A549 (cell line): ENCODE measurements around the gene RAMACL. TPM values are rescaled to one million over a fixed set of nuclear protein-coding genes. Genes with fewer than 3 reads are reported as not detected.

Experiments
- ATAC-seq, 2 experiments: fragments of 200-7000 bp in 1 of 2; fragments of >200 bp in 1 of 2; cut with Nextera tagmentation in 1 of 2; cut with Tn5 transposase in 1 of 2; 3 replicates each; pipeline versions ENCODE4 v1.8.0 to v1.9.1; 2018 to 2020; ENCODE audit warnings: mild to moderate bottlenecking in 1 of 2, moderate library complexity in 1 of 2
- CTCF ChIA-PET: fragments of 300-600 bp; sonication (Branson Sonifier 250); formaldehyde crosslinking; extraction: SDS; loops from one replicate; lab custom pipeline; 2021; ENCODE audit warnings: antibody characterized with exemption, inconsistent platforms; lab: Yijun Ruan, JAX
- POLR2A ChIA-PET: fragments of 350-600 bp; formaldehyde crosslinking; extraction: SDS; loops from one replicate; lab custom pipeline; 2021; ENCODE audit warnings: antibody characterized with exemption, inconsistent platforms; lab: Yijun Ruan, JAX
- DNase-seq, 2 experiments: peaks; one replicate each; pipeline versions ENCODE4 v3.0.0 to v3.0.0-alpha.2; 2011 to 2016; ENCODE audit warnings: low read depth in 1 of 2, low spot score in 1 of 2
- FAIRE-seq: peaks from 2 replicates; lab custom pipeline; 2011; peaks lifted over from hg19 to GRCh38; lab: Jason Lieb, UNC
- H3K27ac ChIP-seq, 2 experiments: fragments of >200 bp; sonication (Bioruptor Twin); formaldehyde crosslinking; 3 replicates each; pipeline ENCODE4 v1.5.1; 2016 to 2017
- H3K4me1 ChIP-seq: fragments of >200 bp; sonication (Bioruptor Twin); formaldehyde crosslinking; 3 replicates; pipeline ENCODE4 v1.6.1; 2016
- H3K4me2 ChIP-seq: fragments of >200 bp; sonication (Bioruptor Twin); formaldehyde crosslinking; 3 replicates; pipeline ENCODE4 v1.6.1; 2016
- H3K4me3 ChIP-seq: fragments of >200 bp; sonication (Bioruptor Twin); formaldehyde crosslinking; 3 replicates; pipeline ENCODE4 v1.5.1; 2016
- H3K9me3 ChIP-seq: fragments of >200 bp; sonication (Bioruptor Twin); formaldehyde crosslinking; 3 replicates; pipeline ENCODE4 v1.6.1; 2016
- BCL3 ChIP-seq: fragments of >200 bp; sonication (Bioruptor Twin); formaldehyde crosslinking; IDR thresholded peaks from 3 replicates; pipeline ENCODE4 v1.6.1; 2016
- CBX2 ChIP-seq: fragments of 200-600 bp; sonication (generic); IDR thresholded peaks from 2 replicates; pipeline ENCODE4 v1.6.1; 2016; ENCODE audit warnings: low read depth, mild to moderate bottlenecking, borderline replicate concordance
- CHD4 ChIP-seq: fragments of 200-600 bp; sonication (generic); IDR thresholded peaks from 2 replicates; pipeline ENCODE4 v1.6.1; 2016; ENCODE audit warnings: antibody characterized with exemption, mild to moderate bottlenecking, borderline replicate concordance
- EP300 ChIP-seq, 2 experiments: fragments of >200 bp; sonication (Bioruptor Twin); formaldehyde crosslinking; IDR thresholded peaks; 2 replicates in 1 of 2; 3 replicates in 1 of 2; pipeline ENCODE4 v1.6.1; 2016 to 2017
- FOXS1 ChIP-seq: fragments of 250-450 bp; sonication (Bioruptor Pico); IDR thresholded peaks from 2 replicates; pipeline ENCODE4 v1.5.0; 2020; ENCODE audit warnings: mild to moderate bottlenecking, moderate library complexity
- HDAC2 ChIP-seq: fragments of 200-600 bp; sonication (generic); IDR thresholded peaks from 2 replicates; pipeline ENCODE4 v1.6.1; 2016
- HES2 ChIP-seq: fragments of >200 bp; sonication (Bioruptor Twin); formaldehyde crosslinking; IDR thresholded peaks from 2 replicates; pipeline ENCODE4 v1.6.1; 2016
- HEYL ChIP-seq: fragments of 250-450 bp; sonication (Bioruptor Pico); IDR thresholded peaks from 2 replicates; pipeline ENCODE4 v1.8.0; 2021; ENCODE audit warnings: mild to moderate bottlenecking, moderate library complexity
- HOXA7 ChIP-seq: fragments of 250-450 bp; sonication (Bioruptor Pico); IDR thresholded peaks from 2 replicates; pipeline ENCODE4 v1.5.0; 2020; ENCODE audit warnings: mild to moderate bottlenecking, moderate library complexity
- KDM1A ChIP-seq: fragments of 200-600 bp; sonication (generic); IDR thresholded peaks from 2 replicates; pipeline ENCODE4 v1.6.1; 2016; ENCODE audit warnings: low read depth, mild to moderate bottlenecking
- KDM5A ChIP-seq: fragments of 200-600 bp; sonication (generic); IDR thresholded peaks from 2 replicates; pipeline ENCODE4 v1.6.1; 2016; ENCODE audit warnings: antibody characterized with exemption, mild to moderate bottlenecking
- NFE2L2 ChIP-seq: fragments of 150-350 bp; conservative IDR thresholded peaks from 2 replicates; pipeline ENCODE4 v1.6.1; 2014; ENCODE audit warnings: low read length
- PBX3 ChIP-seq: IDR thresholded peaks from 2 replicates; pipeline ENCODE4 v1.6.1; 2012
- PHF8 ChIP-seq: fragments of 200-600 bp; sonication (generic); IDR thresholded peaks from 2 replicates; pipeline ENCODE4 v1.6.1; 2016; ENCODE audit warnings: low read depth, mild to moderate bottlenecking, antibody characterized with exemption, moderate library complexity, borderline replicate concordance
- RARB ChIP-seq: fragments of 250-450 bp; sonication (Bioruptor Pico); IDR thresholded peaks from 2 replicates; pipeline ENCODE4 v1.8.0; 2021; ENCODE audit warnings: mild to moderate bottlenecking, moderate library complexity
- REST ChIP-seq: fragments of 200-600 bp; sonication (generic); IDR thresholded peaks from 2 replicates; pipeline ENCODE4 v1.6.1; 2016; ENCODE audit warnings: antibody characterized with exemption, mild to moderate bottlenecking, moderate library complexity
- RFX5 ChIP-seq: fragments of 450-650 bp; IDR thresholded peaks from 2 replicates; pipeline ENCODE4 v1.7.1; 2014; ENCODE audit warnings: antibody characterized with exemption, mild to moderate bottlenecking, moderate library complexity
- WGBS: methylation state at CpG from one replicate; pipeline ENCODE4 v1.1.6; 2017; ENCODE audit errors: missing lambda C conversion rate; 5-methylcytosine and 5-hydroxymethylcytosine counted together
- polyA plus RNA-seq, 4 experiments: library from polyadenylated mRNA; depleted of rRNA in 3 of 4; stranded (reverse); fragments of >200 nt; fragmentation: RNase III in 1 of 4; extraction: RNeasy Plus Mini Kit Qiagen cat#74134 plus additional on column Dnase treatment in 1 of 4; gene quantifications; 2 replicates in 3 of 4; 3 replicates in 1 of 4; pipeline ENCODE4 v1.2.3, GENCODE V29; 2011 to 2017
- TF ChIP-seq, protein P1 (sequence below): IDR thresholded peaks from 2 replicates; pipeline ENCODE4 v1.6.1; 2012
- TF ChIP-seq, protein P2 (sequence below): fragments of 250-450 bp; sonication (Bioruptor Pico); IDR thresholded peaks from 2 replicates; pipeline ENCODE4 v1.5.0; 2021; ENCODE audit warnings: mild to moderate bottlenecking, moderate library complexity, borderline replicate concordance
- TF ChIP-seq, protein P3 (sequence below): fragments of >200 bp; sonication (Bioruptor Twin); formaldehyde crosslinking; IDR thresholded peaks from 3 replicates; pipeline ENCODE4 v1.5.1; 2016

RAMACL gene
- polyA plus RNA-seq, 2 of the 4 experiments (the other 2 are of a cell fraction), result 0.08 to 0.67 TPM

DNA sequence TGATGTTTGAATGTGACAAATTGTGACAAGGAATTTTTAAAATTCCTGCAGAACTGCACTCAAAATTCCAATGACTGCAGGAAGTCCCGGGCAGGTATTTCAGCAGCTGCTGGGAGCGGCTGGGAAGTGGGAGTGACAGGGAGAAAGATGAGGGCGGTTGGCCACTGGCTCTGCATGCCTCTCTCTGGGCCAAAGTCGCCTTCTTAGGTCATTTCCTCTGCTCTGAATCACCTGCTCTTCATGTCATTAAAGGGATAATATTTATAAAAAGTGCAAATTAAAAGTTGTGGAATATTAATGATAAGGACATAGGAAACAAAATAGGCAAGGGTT is 43.9 kb downstream of the RAMACL start:
- H3K4me2 ChIP-seq, result no peak overlapping the region
- 27% methylated on average over 4 of the region's 4 CpGs for WGBS
- TF ChIP-seq HEYL (CRISPR knock-in tag) (no peak), PHF8 (no peak), CHD4 (no peak), PBX3 (no peak), KDM5A (no peak), EP300 (IDR thresholded peaks at IDR 0.05) (no peak), RARB (CRISPR knock-in tag) (no peak), HES2 (no peak), HDAC2 (no peak), KDM1A (no peak), BCL3 (no peak), REST (no peak), HOXA7 (CRISPR knock-in tag) (no peak), NFE2L2 (no peak), FOXS1 (CRISPR knock-in tag) (no peak), RFX5 (no peak), CBX2 (no peak)
- TF ChIP-seq, protein P1, sequence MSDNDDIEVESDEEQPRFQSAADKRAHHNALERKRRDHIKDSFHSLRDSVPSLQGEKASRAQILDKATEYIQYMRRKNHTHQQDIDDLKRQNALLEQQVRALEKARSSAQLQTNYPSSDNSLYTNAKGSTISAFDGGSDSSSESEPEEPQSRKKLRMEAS, result no peak
- TF ChIP-seq, protein P2, sequence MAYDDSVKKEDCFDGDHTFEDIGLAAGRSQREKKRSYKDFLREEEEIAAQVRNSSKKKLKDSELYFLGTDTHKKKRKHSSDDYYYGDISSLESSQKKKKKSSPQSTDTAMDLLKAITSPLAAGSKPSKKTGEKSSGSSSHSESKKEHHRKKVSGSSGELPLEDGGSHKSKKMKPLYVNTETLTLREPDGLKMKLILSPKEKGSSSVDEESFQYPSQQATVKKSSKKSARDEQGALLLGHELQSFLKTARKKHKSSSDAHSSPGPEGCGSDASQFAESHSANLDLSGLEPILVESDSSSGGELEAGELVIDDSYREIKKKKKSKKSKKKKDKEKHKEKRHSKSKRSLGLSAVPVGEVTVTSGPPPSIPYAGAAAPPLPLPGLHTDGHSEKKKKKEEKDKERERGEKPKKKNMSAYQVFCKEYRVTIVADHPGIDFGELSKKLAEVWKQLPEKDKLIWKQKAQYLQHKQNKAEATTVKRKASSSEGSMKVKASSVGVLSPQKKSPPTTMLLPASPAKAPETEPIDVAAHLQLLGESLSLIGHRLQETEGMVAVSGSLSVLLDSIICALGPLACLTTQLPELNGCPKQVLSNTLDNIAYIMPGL (CRISPR knock-in tag), result no peak
- TF ChIP-seq, protein P3, sequence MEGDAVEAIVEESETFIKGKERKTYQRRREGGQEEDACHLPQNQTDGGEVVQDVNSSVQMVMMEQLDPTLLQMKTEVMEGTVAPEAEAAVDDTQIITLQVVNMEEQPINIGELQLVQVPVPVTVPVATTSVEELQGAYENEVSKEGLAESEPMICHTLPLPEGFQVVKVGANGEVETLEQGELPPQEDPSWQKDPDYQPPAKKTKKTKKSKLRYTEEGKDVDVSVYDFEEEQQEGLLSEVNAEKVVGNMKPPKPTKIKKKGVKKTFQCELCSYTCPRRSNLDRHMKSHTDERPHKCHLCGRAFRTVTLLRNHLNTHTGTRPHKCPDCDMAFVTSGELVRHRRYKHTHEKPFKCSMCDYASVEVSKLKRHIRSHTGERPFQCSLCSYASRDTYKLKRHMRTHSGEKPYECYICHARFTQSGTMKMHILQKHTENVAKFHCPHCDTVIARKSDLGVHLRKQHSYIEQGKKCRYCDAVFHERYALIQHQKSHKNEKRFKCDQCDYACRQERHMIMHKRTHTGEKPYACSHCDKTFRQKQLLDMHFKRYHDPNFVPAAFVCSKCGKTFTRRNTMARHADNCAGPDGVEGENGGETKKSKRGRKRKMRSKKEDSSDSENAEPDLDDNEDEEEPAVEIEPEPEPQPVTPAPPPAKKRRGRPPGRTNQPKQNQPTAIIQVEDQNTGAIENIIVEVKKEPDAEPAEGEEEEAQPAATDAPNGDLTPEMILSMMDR, result no peak
- no peak for DNase-seq
- ATAC-seq, result no peak
- ChIA-PET POLR2A (no interaction called here), CTCF (no interaction called here)
- H3K4me3 ChIP-seq, result no peak overlapping the region
- no peaks in the 10 kb centered on the region for H3K9me3 ChIP-seq
- H3K4me1 ChIP-seq, result no peaks in the 10 kb centered on the region
- FAIRE-seq, result no peak
- H3K27ac ChIP-seq, result no peak overlapping the region
